Measurements from ENCODE around the gene PPA2.

DNA sequence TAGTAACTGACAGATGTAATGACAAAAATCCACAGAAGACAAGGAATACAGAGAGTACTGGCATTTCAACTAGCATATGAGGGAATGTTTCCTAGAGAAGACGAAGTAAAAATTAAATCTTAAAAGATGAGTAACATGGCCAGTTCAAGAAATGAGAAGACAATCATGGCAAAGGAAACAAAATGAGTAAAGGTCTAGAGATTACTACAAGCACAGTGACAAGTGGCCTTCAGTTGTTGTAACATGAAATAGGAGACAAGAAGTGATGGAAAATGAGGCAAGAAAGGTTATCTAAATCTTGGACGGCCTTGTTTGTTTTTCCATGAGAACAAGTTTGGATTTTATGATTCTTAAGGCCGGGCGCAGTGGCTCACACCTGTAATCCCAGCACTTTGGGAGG is 81.0 kb downstream of the PPA2 start:
- TF ChIP-seq, protein P1, sequence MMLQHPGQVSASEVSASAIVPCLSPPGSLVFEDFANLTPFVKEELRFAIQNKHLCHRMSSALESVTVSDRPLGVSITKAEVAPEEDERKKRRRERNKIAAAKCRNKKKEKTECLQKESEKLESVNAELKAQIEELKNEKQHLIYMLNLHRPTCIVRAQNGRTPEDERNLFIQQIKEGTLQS (IDR thresholded peaks at IDR 0.05) = no peak
- TF ChIP-seq, protein P2, sequence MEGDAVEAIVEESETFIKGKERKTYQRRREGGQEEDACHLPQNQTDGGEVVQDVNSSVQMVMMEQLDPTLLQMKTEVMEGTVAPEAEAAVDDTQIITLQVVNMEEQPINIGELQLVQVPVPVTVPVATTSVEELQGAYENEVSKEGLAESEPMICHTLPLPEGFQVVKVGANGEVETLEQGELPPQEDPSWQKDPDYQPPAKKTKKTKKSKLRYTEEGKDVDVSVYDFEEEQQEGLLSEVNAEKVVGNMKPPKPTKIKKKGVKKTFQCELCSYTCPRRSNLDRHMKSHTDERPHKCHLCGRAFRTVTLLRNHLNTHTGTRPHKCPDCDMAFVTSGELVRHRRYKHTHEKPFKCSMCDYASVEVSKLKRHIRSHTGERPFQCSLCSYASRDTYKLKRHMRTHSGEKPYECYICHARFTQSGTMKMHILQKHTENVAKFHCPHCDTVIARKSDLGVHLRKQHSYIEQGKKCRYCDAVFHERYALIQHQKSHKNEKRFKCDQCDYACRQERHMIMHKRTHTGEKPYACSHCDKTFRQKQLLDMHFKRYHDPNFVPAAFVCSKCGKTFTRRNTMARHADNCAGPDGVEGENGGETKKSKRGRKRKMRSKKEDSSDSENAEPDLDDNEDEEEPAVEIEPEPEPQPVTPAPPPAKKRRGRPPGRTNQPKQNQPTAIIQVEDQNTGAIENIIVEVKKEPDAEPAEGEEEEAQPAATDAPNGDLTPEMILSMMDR (IDR thresholded peaks at IDR 0.05 in 2 of 3, conservative IDR thresholded peaks at IDR 0.05 in 1 of 3; ENCODE audit: borderline replicate concordance in 1 of 3, insufficient read depth in 1 of 3, low read depth in 2 of 3, low read length in 2 of 3) = no peak
- no peak for TF ChIP-seq POLR2A (IDR thresholded peaks at IDR 0.05; ENCODE audit: borderline replicate concordance, extremely low read depth, insufficient read depth, insufficient read length)

Data from HCT116 (cell line).